HCT116 (cell line): ENCODE measurements around the gene SH3GL2. TPM values are rescaled to one million over a fixed set of nuclear protein-coding genes. Genes with fewer than 3 reads are reported as not detected.

Experiments
- ATAC-seq: fragments of 200-7000 bp; cut with Tn5 transposase; 2 replicates; pipeline ENCODE4 v1.9.1; 2020; ENCODE audit warnings: mild to moderate bottlenecking, moderate library complexity
- BruUV-seq: library from RNA; stranded (reverse); fragments of 400-500 nt; replicated peaks from 2 replicates; lab custom pipeline; 2021; lab: Mats Ljungman, UMichigan
- CTCF ChIA-PET: fragments of 300-600 bp; sonication (Branson Sonifier 250); formaldehyde crosslinking; loops from one replicate; lab custom pipeline; 2021; ENCODE audit warnings: antibody characterized with exemption; lab: Charles Lee
- POLR2A ChIA-PET: fragments of 300-600, 350-600 bp; sonication (Branson Sonifier 250); formaldehyde crosslinking; loops from one replicate; lab custom pipeline; 2021; ENCODE audit warnings: antibody characterized with exemption; lab: Charles Lee
- RAD21 ChIA-PET, 2 experiments: fragments of 300-600 bp; sonication (Branson Sonifier 250); formaldehyde crosslinking; loops; one replicate each; lab custom pipeline; 2023; ENCODE audit warnings: low total read pairs in 2 of 2; ENCODE audit not compliant: uncharacterized antibody in 2 of 2, unreplicated experiment in 2 of 2, low non-redundant PET in 1 of 2; lab: Charles Lee
- DNase-seq: peaks from one replicate; pipeline ENCODE4 v3.0.0-alpha.2; 2010; ENCODE audit warnings: low read depth, low spot score
- H2AFZ ChIP-seq: fragments of 200-600 bp; shearing (Covaris generic), sonication (generic); 2 replicates; pipeline ENCODE4 v1.6.1; 2017; ENCODE audit warnings: low read depth, mixed run types, mixed read lengths, antibody characterized with exemption, low read length; ENCODE audit not compliant: poor library complexity, severe bottlenecking
- H3K27ac ChIP-seq: 2 replicates; pipeline ENCODE4 v1.5.1; 2012; ENCODE audit warnings: low read depth, low read length
- H3K27me3 ChIP-seq: fragments of 200-600 bp; sonication (generic); 2 replicates; pipeline ENCODE4 v1.6.1; 2016; ENCODE audit warnings: mixed run types, low read length, mixed read lengths; ENCODE audit not compliant: insufficient read depth
- H3K36me3 ChIP-seq, 2 experiments: fragments of 200-500 bp in 1 of 2; fragments of 200-600 bp in 1 of 2; sonication (Bioruptor generic) in 1 of 2; sonication (generic) in 1 of 2; 2 replicates each; pipeline versions ENCODE4 v1.5.1 to v1.6.1; 2014 to 2016; ENCODE audit warnings: low read length in 2 of 2, inconsistent platforms in 1 of 2, mixed read lengths in 1 of 2, mixed run types in 1 of 2; ENCODE audit not compliant: insufficient read depth in 2 of 2, control insufficient read depth in 1 of 2
- H3K4me1 ChIP-seq, 2 experiments: fragments of 200-600 bp in 1 of 2; sonication (generic) in 1 of 2; 2 replicates each; pipeline versions ENCODE4 v1.5.1 to v1.6.1; 2012 to 2017; ENCODE audit warnings: low read length in 2 of 2, inconsistent platforms in 1 of 2, mild to moderate bottlenecking in 1 of 2, mixed read lengths in 1 of 2, mixed run types in 1 of 2, moderate library complexity in 1 of 2; ENCODE audit not compliant: insufficient read depth in 2 of 2, control insufficient read depth in 1 of 2
- H3K4me2 ChIP-seq: fragments of 200-600 bp; sonication (generic); 2 replicates; pipeline ENCODE4 v1.6.1; 2017; ENCODE audit warnings: mixed run types, low read length, mixed read lengths
- H3K4me3 ChIP-seq, 2 experiments: fragments of 200-600 bp in 1 of 2; sonication (generic) in 1 of 2; replicated peaks in 1 of 2; 2 replicates each; pipeline ENCODE4 v1.5.1; 2011 to 2016; ENCODE audit warnings: low read length in 2 of 2, control low read depth in 1 of 2, low read depth in 1 of 2, mild to moderate bottlenecking in 1 of 2, mixed read lengths in 1 of 2, mixed run types in 1 of 2
- H3K79me2 ChIP-seq: fragments of 200-600 bp; sonication (generic); 2 replicates; pipeline ENCODE4 v1.6.1; 2017; ENCODE audit warnings: mild to moderate bottlenecking, mixed run types, low read length, moderate library complexity, mixed read lengths; ENCODE audit not compliant: insufficient read depth
- H3K9ac ChIP-seq: fragments of 200-600 bp; sonication (generic); 2 replicates; pipeline ENCODE4 v1.6.1; 2016; ENCODE audit warnings: low read length, mixed read lengths
- H3K9me2 ChIP-seq: fragments of 200-600 bp; sonication (generic), shearing (Covaris generic); 2 replicates; pipeline ENCODE4 v1.6.1; 2017; ENCODE audit warnings: mixed run types, mild to moderate bottlenecking, moderate library complexity; ENCODE audit not compliant: insufficient read depth
- H3K9me3 ChIP-seq, 2 experiments: fragments of 200-500 bp in 1 of 2; fragments of 200-600 bp in 1 of 2; sonication (Bioruptor generic) in 1 of 2; sonication (generic) in 1 of 2; 2 replicates each; pipeline ENCODE4 v1.6.1; 2014 to 2017; ENCODE audit warnings: low read length in 2 of 2, mixed read lengths in 2 of 2, inconsistent platforms in 1 of 2, low read depth in 1 of 2, mild to moderate bottlenecking in 1 of 2, mixed run types in 1 of 2, moderate library complexity in 1 of 2; ENCODE audit not compliant: control insufficient read depth in 1 of 2, insufficient read depth in 1 of 2
- H4K20me1 ChIP-seq: fragments of 200-600 bp; sonication (generic), shearing (Covaris generic); 2 replicates; pipeline ENCODE4 v1.6.1; 2017; ENCODE audit warnings: mixed run types, mild to moderate bottlenecking, moderate library complexity; ENCODE audit not compliant: insufficient read depth
- CBX3 ChIP-seq: IDR thresholded peaks from 2 replicates; pipeline ENCODE4 v1.6.1; 2012; ENCODE audit warnings: low read depth
- EGR1 ChIP-seq: IDR thresholded peaks from 2 replicates; pipeline ENCODE4 v1.6.1; 2012; ENCODE audit warnings: low read depth
- ELF1 ChIP-seq: IDR thresholded peaks from 2 replicates; pipeline ENCODE4 v1.6.1; 2012; ENCODE audit warnings: low read depth, borderline replicate concordance
- EZH2 ChIP-seq: fragments of 200-600 bp; sonication (generic); IDR thresholded peaks from 2 replicates; pipeline ENCODE4 v1.6.1; 2017; ENCODE audit warnings: antibody characterized with exemption, mixed run types
- FOSL1 ChIP-seq: IDR thresholded peaks from 2 replicates; pipeline ENCODE4 v1.6.1; 2012; ENCODE audit warnings: low read depth
- JUND ChIP-seq: IDR thresholded peaks from 2 replicates; pipeline ENCODE4 v1.6.1; 2012
- POLR2A ChIP-seq: IDR thresholded peaks from 2 replicates; pipeline ENCODE4 v1.7.0; 2011; ENCODE audit warnings: borderline replicate concordance; ENCODE audit not compliant: insufficient read depth, insufficient read length; ENCODE audit errors: extremely low read depth
- RAD21 ChIP-seq: IDR thresholded peaks from 2 replicates; pipeline ENCODE4 v1.6.1; 2012; ENCODE audit warnings: low read depth, mild to moderate bottlenecking
- SIN3A ChIP-seq: IDR thresholded peaks from 2 replicates; pipeline ENCODE4 v1.6.1; 2012; ENCODE audit warnings: low read depth
- ZFX ChIP-seq: fragments of 450-650 bp; IDR thresholded peaks from 2 replicates; pipeline ENCODE4 v1.6.1; 2017
- intact Hi-C: fragments of 100-400 bp; cut with micrococcal nuclease; formaldehyde crosslinking; loops from 2 replicates; pipeline ENCODE4 v1.10.0; 2022
- total RNA-seq: library from RNA; stranded (reverse); gene quantifications from one replicate; pipeline ENCODE4 v1.2.1, GENCODE V29; 2021; ENCODE audit not compliant: unreplicated experiment
- TF ChIP-seq, protein P1 (sequence below): IDR thresholded peaks from 2 replicates; pipeline ENCODE4 v1.6.1; 2012
- TF ChIP-seq, protein P2 (sequence below), 3 experiments: fragments of 200-600 bp in 1 of 3; sonication (generic) in 1 of 3; IDR thresholded peaks in 2 of 3; conservative IDR thresholded peaks in 1 of 3; 2 replicates each; pipeline ENCODE4 v1.5.1; 2012 to 2017; ENCODE audit warnings: low read depth in 2 of 3, low read length in 2 of 3, antibody characterized with exemption in 1 of 3, borderline replicate concordance in 1 of 3, control low read depth in 1 of 3, mild to moderate bottlenecking in 1 of 3, mixed read lengths in 1 of 3, mixed run types in 1 of 3, moderate library complexity in 1 of 3; ENCODE audit not compliant: insufficient read depth in 1 of 3

Gene SH3GL2
- total RNA-seq, 1 experiment from 2014 or later: not detected

DNA sequence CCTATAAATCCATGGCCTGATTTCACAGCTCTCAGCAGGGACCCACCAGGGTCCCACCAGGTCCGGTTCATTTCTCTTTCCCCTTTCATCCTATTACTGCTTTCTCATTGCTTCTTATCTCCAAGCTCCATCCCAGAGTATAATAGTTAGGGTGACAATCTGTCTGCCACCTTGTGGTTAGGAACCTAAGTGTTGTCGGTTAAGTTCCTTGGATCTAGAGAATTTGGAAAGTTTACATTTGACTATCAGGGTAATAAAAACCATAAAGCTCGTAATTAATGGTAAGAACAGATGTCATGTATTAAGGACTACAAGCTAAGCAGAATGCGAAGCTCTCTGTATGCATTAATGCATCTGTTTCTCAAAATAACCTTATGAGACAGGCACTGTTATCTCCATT is 259.1 kb downstream of the SH3GL2 start:
- Histone ChIP-seq H3K27ac (no peak overlapping the region), H3K4me2 (no peak overlapping the region), H3K9ac (no peak overlapping the region), H3K4me3 (no peak overlapping the region), H3K9me3 (no peaks in the 10 kb centered on the region), H4K20me1 (no peaks in the 10 kb centered on the region), H3K79me2 (no peaks in the 10 kb centered on the region), H2AFZ (no peak overlapping the region), H3K4me1 (no peaks in the 10 kb centered on the region), H3K27me3 (no peaks in the 10 kb centered on the region), H3K36me3 (no peaks in the 10 kb centered on the region), H3K9me2 (no peaks in the 10 kb centered on the region)
- no peak for ATAC-seq
- no TSS peak for BruUV-seq
- CTCF ChIA-PET: no interaction called here
- no peak for DNase-seq
- intact Hi-C loops: no loop called here
- RAD21 ChIA-PET: interaction anchor here in 1 of 2 experiments (0.6 kb wide), 1 partner anchor 1140 kb away, joined by 3 read pairs; no protein-coding TSS in a partner anchor
- POLR2A ChIA-PET: no interaction called here
- TF ChIP-seq ELF1 (no peak), CBX3 (no peak), FOSL1 (no peak), ZFX (no peak), JUND (no peak), POLR2A (no peak), EZH2 (no peak), EGR1 (no peak), SIN3A (no peak), RAD21 (no peak)
- TF ChIP-seq, protein P1, sequence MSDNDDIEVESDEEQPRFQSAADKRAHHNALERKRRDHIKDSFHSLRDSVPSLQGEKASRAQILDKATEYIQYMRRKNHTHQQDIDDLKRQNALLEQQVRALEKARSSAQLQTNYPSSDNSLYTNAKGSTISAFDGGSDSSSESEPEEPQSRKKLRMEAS: no peak
- TF ChIP-seq, protein P2, sequence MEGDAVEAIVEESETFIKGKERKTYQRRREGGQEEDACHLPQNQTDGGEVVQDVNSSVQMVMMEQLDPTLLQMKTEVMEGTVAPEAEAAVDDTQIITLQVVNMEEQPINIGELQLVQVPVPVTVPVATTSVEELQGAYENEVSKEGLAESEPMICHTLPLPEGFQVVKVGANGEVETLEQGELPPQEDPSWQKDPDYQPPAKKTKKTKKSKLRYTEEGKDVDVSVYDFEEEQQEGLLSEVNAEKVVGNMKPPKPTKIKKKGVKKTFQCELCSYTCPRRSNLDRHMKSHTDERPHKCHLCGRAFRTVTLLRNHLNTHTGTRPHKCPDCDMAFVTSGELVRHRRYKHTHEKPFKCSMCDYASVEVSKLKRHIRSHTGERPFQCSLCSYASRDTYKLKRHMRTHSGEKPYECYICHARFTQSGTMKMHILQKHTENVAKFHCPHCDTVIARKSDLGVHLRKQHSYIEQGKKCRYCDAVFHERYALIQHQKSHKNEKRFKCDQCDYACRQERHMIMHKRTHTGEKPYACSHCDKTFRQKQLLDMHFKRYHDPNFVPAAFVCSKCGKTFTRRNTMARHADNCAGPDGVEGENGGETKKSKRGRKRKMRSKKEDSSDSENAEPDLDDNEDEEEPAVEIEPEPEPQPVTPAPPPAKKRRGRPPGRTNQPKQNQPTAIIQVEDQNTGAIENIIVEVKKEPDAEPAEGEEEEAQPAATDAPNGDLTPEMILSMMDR (IDR thresholded peaks at IDR 0.05 in 2 of 3, conservative IDR thresholded peaks at IDR 0.05 in 1 of 3; ENCODE audit: borderline replicate concordance in 1 of 3, insufficient read depth in 1 of 3, low read depth in 2 of 3, low read length in 2 of 3): no peak
